ENCODE measurements around the gene LITAF.
A peak's percentile ranks its signal among the peaks of the same experiment; 100 is the strongest.

LITAF gene

DNA sequence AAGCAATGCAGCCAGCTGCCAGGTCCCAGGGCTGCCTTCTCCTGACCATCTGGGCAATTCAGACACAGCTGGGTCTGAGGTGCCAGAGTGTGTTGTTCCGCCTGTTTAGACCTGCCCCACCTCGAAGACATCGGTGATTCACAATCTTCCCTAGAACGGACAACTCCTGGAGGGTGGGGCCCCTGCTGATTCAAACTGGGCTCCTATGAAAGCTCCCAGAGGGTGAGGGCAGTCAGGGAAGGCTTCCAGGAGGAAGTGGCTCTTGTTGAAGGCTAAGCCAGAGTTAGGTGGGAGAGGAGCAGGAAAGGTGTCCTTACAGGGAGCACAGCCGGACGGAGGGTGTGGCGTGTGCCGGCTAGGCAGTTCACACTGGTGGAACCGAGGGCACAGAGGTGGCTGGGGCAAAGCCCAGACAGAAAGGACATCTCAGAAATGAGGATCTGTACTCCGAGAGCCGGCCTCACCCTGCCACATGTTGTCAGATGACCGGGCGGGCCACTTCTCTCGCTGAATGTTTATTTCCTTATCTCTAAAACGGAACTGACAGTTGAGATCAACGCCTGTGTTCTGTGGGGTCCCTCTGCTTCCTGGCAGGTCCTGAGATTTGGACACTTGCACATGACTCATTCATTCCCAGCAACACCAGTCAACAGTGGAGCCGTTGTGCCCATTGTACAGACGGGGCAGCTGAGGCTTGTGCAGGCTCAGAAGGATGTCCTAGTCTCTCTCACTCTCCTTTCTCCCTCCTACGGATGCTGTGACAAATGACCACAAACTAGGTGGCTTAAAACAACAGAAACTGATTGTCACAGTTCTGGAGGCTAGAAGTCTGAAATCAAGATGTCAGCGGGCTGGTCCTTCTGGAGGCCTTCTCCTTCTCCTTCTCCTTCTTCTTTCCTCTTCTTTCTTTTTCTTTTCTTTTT lies 26.9 kb upstream of the LITAF start:
- TF ChIP-seq, protein P1, sequence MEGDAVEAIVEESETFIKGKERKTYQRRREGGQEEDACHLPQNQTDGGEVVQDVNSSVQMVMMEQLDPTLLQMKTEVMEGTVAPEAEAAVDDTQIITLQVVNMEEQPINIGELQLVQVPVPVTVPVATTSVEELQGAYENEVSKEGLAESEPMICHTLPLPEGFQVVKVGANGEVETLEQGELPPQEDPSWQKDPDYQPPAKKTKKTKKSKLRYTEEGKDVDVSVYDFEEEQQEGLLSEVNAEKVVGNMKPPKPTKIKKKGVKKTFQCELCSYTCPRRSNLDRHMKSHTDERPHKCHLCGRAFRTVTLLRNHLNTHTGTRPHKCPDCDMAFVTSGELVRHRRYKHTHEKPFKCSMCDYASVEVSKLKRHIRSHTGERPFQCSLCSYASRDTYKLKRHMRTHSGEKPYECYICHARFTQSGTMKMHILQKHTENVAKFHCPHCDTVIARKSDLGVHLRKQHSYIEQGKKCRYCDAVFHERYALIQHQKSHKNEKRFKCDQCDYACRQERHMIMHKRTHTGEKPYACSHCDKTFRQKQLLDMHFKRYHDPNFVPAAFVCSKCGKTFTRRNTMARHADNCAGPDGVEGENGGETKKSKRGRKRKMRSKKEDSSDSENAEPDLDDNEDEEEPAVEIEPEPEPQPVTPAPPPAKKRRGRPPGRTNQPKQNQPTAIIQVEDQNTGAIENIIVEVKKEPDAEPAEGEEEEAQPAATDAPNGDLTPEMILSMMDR (IDR thresholded peaks at IDR 0.05; ENCODE audit: low read depth, low read length, missing control alignments): no peak
- no peak overlapping the region for H3K4me3 ChIP-seq (ENCODE audit: low read depth, low read length)
- DNase-seq (ENCODE audit: low read depth): peak; percentile 36

DNA sequence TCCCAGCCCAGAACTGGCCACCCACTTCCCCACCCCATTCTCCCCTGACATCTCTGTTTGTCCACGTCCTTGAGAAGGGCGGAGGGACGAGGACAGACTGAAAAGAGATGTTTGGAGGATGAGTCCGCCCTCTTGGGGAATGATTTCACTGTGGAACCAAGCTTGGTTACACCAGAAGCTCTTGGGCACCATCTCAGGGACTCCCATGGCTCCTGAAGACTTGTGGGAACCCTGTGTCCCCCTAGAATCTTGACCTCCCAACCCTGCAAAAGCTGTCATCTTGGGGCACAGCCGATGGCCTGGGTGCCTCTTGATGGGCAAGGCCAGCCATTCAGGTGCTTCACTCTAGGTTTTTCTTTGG lies 25.9 kb upstream of the LITAF start:
- no peak overlapping the region for H3K4me3 ChIP-seq (ENCODE audit: low read depth, low read length)
- DNase-seq (ENCODE audit: low read depth): no peak
- TF ChIP-seq, protein P1 (IDR thresholded peaks at IDR 0.05; ENCODE audit: low read depth, low read length, missing control alignments): no peak

DNA sequence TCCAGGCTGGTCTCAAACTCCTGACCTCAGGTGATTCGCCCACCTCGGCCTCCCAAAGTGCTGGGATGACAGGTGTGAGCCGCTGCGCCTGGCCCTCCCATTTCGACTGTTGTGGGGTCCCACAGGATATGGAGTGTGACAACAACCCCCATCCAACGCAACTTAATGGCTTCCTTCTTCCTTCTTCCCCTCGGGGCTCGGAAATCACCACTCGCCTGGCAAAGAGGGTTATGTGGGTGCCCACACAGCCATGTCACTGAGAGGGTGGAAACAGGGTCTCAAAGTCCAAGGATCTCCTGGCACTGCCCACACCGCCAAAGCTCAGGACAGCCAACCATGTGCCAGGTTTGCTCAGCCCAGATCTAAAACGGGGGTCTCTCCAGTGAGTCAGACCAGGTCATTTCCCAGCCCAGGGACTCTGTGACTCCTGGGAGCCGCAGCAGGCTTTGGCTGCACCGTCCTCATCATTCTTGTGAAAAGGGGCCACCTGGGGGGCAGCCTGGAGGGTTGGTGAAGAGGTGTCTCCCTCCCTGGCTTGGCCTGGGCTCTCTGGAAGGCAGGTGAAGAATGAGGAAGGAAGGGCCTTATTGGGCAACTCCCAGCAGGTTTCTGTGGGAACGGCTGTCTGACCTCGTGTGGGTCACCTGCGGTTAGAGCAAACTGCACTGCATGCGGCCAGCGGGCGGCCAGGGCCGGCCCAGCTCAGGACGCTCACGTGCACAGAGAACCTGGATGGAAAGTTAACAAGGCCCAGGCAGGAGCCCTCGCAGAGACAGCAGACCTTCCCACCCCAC lies 25.3 kb upstream of the LITAF start:
- TF ChIP-seq, protein P1 (IDR thresholded peaks at IDR 0.05; ENCODE audit: low read depth, low read length, missing control alignments): no peak
- no peak for DNase-seq (ENCODE audit: low read depth)
- no peak overlapping the region for H3K4me3 ChIP-seq (ENCODE audit: low read depth, low read length)

DNA sequence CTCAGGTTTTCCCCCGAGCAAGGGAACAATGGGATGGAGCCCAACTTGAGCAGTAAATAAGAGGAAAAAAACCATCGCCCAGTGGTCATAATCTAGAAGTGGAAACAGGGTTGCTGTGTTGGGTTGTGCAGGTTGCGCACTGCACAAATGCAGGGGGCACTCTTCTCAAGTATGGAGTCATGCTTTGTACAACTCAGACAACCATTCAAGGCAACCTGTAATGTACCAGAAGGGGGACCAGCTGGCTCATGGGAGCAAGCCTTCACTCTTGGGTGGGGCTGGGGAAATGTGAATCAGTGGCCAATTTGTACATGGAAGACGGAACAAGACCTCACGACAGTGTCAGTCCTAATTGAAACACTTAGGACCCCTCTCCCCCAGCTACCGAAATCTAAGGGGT lies 23.9 kb upstream of the LITAF start:
- DNase-seq (ENCODE audit: low read depth): no peak
- H3K4me3 ChIP-seq (ENCODE audit: low read depth, low read length): no peak overlapping the region
- TF ChIP-seq, protein P1 (IDR thresholded peaks at IDR 0.05; ENCODE audit: low read depth, low read length, missing control alignments): peak; percentile 9

DNA sequence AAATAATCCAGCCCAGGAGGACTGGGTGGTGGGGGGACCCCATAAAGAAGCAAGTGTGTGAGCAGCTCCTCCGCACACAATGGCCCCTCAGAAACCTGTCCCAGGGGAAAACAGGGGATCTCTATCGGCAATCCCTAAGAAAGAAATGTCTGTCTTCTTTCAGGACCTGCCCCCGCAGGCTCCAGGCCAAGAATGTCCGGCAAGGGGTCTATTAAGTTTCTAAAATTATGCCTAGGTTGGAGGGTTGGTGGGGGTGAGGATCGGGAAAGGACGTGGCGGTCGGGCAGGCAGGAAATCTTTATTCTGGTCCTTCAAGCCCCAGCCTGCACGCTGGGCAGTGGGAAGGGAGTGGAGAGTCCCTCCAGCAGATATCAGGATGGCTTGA lies 23.4 kb upstream of the LITAF start:
- TF ChIP-seq, protein P1 (IDR thresholded peaks at IDR 0.05; ENCODE audit: low read depth, low read length, missing control alignments): no peak
- no peak overlapping the region for H3K4me3 ChIP-seq (ENCODE audit: low read depth, low read length)
- DNase-seq (ENCODE audit: low read depth): no peak

DNA sequence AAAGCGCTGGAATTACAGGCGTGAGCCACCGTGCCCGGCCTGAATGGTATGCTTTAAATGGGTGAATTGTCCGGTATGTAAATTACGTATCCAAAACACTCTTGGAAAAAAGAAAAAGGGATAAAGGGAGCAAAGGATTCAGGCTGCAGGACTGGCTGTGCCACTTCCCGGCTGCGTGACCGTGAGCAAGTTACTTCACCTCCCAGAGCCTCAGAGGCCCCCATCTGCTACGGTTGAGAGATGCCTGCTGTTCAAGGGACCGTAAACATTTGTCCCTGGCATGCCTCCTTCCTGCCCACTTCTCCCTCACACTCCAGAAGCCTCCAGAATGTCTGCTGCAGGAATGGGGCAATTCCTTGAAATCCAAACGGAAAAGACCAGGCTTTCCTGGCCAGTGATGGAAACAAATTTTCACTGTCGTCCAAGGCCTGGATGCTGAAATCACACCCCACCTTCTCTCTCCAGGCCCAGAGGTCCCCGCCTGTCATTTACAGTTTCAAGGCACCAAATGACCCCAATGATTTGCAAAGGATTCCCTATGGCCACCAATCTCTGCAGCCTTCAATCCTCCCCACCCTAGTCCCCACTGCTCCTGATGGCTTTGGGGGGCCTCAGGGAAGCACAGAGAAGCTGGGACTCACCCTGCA lies 22.9 kb upstream of the LITAF start:
- TF ChIP-seq, protein P1 (IDR thresholded peaks at IDR 0.05; ENCODE audit: low read depth, low read length, missing control alignments): no peak
- no peak overlapping the region for H3K4me3 ChIP-seq (ENCODE audit: low read depth, low read length)
- no peak for DNase-seq (ENCODE audit: low read depth)

Measured in GM12864 (cell line).